Mucosa of descending colon (tissue), 3 donors: ENCODE results near the gene GAS2. TPM values are rescaled to one million over a fixed set of nuclear protein-coding genes. Genes with fewer than 3 reads are reported as not detected.

Source experiments
- ATAC-seq: fragments of 200-7000 bp; cut with Tn5 transposase; one replicate; pipeline ENCODE4 v1.9.1; 2020; ENCODE audit warnings: mild to moderate bottlenecking, moderate library complexity
- DNase-seq, 3 donors: peaks; one replicate each; pipeline ENCODE4 v3.0.0-alpha.2; 2020
- H3K36me3 ChIP-seq: fragments of 200-600 bp; one replicate; pipeline ENCODE4 v1.8.0; 2021; ENCODE audit warnings: low read depth, mild to moderate bottlenecking
- H3K4me1 ChIP-seq: fragments of 200-600 bp; one replicate; pipeline ENCODE4 v1.8.0; 2021; ENCODE audit warnings: low read depth, mild to moderate bottlenecking
- H3K4me3 ChIP-seq: fragments of 200-600 bp; one replicate; pipeline ENCODE4 v1.8.0; 2021; ENCODE audit warnings: mild to moderate bottlenecking
- H3K9me3 ChIP-seq: fragments of 200-600 bp; one replicate; pipeline ENCODE4 v1.8.0; 2021; ENCODE audit warnings: mild to moderate bottlenecking
- intact Hi-C, 2 donors: fragments of 100-400 bp; cut with DNase I in 1 of 2; cut with micrococcal nuclease in 1 of 2; formaldehyde crosslinking; loops; one replicate each; pipeline versions ENCODE4 v1.11.0 to v1.11.1; 2022; cut with DNase I, micrococcal nuclease
- total RNA-seq, 3 donors: library from RNA; stranded (reverse); fragmentation: NEBNext Ultra II Directional in 2 of 3; extraction: Animal tissue kit (Norgen Biotek cat#: 25700) in 2 of 3; gene quantifications; one replicate each; pipeline versions ENCODE4 v1.2.1 to v1.2.4, GENCODE V29; 2021 to 2023
- TF ChIP-seq, protein P1 (sequence below): fragments of 200-600 bp; IDR thresholded peaks from one replicate; pipeline ENCODE4 v1.8.0; 2022; ENCODE audit warnings: antibody characterized with exemption, mild to moderate bottlenecking
- donor health status: DM: no; HTN: no; CAD: no; lungs with moderate emphysema.
- donor health status: DM: no; HTN: no; CAD: no.
- donor health status: DM: no; HTN: yes; CAD: no.

GAS2 gene
- total RNA-seq, 3 donors from 2014 or later, result 2.0 to 2.8 (median 2.5) TPM

DNA sequence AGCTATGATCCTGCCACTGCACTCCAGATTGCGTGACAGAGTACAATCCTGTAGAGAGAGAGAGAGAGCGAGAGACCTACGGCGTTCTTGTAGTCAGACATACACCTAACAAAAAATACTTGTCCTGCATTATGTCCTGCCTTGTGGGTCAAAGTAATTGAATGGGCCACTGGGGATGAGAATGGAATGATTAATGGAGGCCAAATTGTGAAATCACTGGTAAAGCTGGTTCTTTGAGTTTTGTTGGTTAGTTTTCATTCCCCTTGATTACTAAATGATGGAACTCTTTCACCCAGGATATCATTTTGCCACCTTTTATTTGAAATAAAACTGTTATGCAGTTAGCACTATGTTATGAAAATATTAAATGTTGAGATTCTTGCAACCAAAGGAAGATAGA, 18.7 kb downstream of the GAS2 start:
- Histone ChIP-seq H3K4me1 (no peaks in the 10 kb centered on the region), H3K4me3 (no peak overlapping the region), H3K9me3 (no peaks in the 10 kb centered on the region), H3K36me3 (no peaks in the 10 kb centered on the region)
- no peak for DNase-seq
- TF ChIP-seq, protein P1, sequence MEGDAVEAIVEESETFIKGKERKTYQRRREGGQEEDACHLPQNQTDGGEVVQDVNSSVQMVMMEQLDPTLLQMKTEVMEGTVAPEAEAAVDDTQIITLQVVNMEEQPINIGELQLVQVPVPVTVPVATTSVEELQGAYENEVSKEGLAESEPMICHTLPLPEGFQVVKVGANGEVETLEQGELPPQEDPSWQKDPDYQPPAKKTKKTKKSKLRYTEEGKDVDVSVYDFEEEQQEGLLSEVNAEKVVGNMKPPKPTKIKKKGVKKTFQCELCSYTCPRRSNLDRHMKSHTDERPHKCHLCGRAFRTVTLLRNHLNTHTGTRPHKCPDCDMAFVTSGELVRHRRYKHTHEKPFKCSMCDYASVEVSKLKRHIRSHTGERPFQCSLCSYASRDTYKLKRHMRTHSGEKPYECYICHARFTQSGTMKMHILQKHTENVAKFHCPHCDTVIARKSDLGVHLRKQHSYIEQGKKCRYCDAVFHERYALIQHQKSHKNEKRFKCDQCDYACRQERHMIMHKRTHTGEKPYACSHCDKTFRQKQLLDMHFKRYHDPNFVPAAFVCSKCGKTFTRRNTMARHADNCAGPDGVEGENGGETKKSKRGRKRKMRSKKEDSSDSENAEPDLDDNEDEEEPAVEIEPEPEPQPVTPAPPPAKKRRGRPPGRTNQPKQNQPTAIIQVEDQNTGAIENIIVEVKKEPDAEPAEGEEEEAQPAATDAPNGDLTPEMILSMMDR, result no peak
- ATAC-seq, result no peak
- intact Hi-C loops, result no loop called here

DNA sequence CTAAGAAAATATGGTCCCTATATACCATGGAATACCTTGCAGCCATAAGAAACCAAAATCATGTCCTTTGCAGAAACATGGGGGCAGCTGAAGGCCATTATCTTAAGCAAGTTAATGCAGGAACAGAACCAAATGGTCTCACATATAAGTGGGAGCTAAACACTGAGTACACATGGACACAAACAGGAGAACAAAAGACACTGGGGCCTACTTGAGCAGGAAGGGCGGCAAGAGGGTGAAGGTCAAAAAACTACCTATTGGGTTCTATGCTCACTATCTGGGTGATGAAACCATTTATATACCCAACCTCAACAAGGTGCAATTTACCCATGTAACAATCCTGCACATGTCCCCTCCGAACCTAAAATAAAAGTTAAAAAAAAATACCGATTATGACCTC, 22.5 kb downstream of the GAS2 start:
- Histone ChIP-seq H3K4me3 (no peak overlapping the region), H3K36me3 (no peaks in the 10 kb centered on the region), H3K9me3 (no peaks in the 10 kb centered on the region), H3K4me1 (no peaks in the 10 kb centered on the region)
- DNase-seq, result no peak
- TF ChIP-seq, protein P1, result no peak
- no peak for ATAC-seq
- intact Hi-C loops, result no loop called here

DNA sequence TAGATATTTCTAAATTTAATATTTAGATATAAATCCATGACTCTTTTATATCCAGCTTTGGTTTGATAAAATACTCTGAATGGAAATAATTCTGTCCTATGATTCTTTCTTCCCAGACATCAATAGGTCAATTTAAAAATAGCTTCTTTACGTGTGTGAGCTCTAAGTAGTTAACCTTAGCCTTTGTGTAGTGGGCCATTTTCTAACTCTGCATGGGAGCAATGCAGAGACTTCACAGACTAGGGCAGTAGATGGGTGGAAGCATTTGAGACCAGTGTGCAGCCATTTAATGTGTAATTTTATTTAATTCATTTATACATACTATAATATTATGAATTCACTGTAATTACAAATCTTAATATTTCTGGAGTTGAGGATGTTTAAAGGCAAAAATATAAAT, 23.8 kb downstream of the GAS2 start:
- Histone ChIP-seq H3K9me3 (no peaks in the 10 kb centered on the region), H3K4me3 (no peak overlapping the region), H3K4me1 (no peaks in the 10 kb centered on the region), H3K36me3 (no peaks in the 10 kb centered on the region)
- no peak for DNase-seq
- no peak for ATAC-seq
- intact Hi-C loops, result no loop called here
- TF ChIP-seq, protein P1, result no peak

DNA sequence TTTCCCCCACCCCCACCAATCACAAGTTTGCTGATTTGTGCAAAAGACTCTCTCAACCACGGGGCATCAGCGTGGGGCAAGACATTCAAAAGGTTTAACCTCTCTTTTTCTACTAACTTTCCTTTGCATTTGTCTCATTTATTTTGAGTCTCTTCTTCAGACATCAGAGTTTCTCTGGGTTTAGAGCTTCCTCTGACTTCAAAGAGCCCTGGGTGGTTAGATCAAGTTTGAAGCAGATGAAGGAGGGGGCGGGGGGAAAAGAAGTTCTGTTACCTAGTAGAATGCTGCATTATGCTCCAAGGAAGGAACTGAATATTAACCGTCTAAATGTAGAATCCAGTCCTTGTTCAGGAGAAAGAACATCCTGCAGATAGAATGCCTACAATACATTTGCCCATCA, 24.5 kb downstream of the GAS2 start:
- Histone ChIP-seq H3K36me3 (no peaks in the 10 kb centered on the region), H3K4me1 (no peaks in the 10 kb centered on the region), H3K4me3 (no peak overlapping the region), H3K9me3 (no peaks in the 10 kb centered on the region)
- DNase-seq (no peak), ATAC-seq (no peak)
- TF ChIP-seq, protein P1, result no peak
- intact Hi-C loops, result no loop called here

DNA sequence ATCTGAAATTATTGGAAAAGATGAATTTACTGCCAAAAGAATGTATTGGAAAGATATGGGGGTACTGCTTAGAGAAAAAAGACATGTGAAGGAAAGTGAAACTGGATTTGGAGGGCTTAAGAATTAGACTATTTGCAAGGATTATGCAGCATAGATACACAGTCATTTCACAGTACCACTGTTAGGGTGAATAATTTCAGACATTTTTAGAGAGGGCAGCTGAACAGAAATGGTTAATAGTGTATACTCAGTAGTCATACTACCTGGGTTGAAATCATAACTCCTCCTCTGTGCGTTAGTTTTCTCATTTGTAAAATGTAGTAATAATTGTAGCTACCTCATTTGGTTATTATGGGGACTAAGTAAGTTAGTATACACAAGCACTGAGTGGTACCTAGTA, 33.0 kb downstream of the GAS2 start:
- DNase-seq, result no peak
- Histone ChIP-seq H3K4me3 (no peak overlapping the region), H3K9me3 (no peaks in the 10 kb centered on the region), H3K4me1 (peaks cover 4% of the 10 kb centered on the region), H3K36me3 (no peaks in the 10 kb centered on the region)
- intact Hi-C loops, result no loop called here
- ATAC-seq, result no peak
- TF ChIP-seq, protein P1, result no peak

DNA sequence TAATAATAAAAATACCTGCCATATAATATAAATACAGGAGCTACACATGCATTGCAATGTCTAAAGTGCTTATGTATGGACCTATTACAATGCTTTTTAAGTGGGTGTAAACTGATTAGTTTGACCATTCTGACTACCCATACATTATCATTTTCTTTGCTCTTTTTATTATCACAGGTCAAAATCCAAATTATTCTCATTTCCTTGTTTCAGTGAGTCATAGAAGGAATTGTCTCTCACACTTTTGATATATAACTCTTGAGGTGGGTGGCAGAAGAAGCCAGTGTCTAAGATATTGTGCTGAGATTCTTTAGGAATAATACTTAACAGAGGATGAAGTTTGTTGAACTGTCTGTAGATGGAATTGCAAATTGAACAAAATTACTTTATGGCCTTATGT, 35.6 kb downstream of the GAS2 start:
- Histone ChIP-seq H3K4me3 (no peak overlapping the region), H3K4me1 (peaks cover 4% of the 10 kb centered on the region), H3K9me3 (no peaks in the 10 kb centered on the region), H3K36me3 (no peaks in the 10 kb centered on the region)
- intact Hi-C loops, result no loop called here
- TF ChIP-seq, protein P1, result no peak
- no peak for DNase-seq
- ATAC-seq, result peak; percentile 84
